Osteocyte (in vitro differentiated cells): ENCODE measurements around the gene GNPTAB. TPM values are rescaled to one million over a fixed set of nuclear protein-coding genes. Genes with fewer than 3 reads are reported as not detected.
A peak's percentile ranks its signal among the peaks of the same experiment; 100 is the strongest.
"Not testable (repeated sequence)": the region's sequence is repeated elsewhere in the genome, so short reads cannot be mapped to it uniquely, and the experiment has no call there.

Experiments
- DNase-seq: peaks from one replicate; pipeline ENCODE4 v3.0.0; 2021; ENCODE audit warnings: mixed read lengths; ENCODE audit not compliant: unreplicated experiment; ENCODE audit errors: extremely low spot score
- H3K27ac Mint-ChIP-seq: one replicate; pipeline ENCODE4 v1.8.0; 2021; ENCODE audit warnings: mild to moderate bottlenecking, mixed read lengths; ENCODE audit not compliant: unreplicated experiment
- H3K27me3 Mint-ChIP-seq: one replicate; pipeline ENCODE4 v1.8.0; 2021; ENCODE audit warnings: mixed read lengths; ENCODE audit not compliant: unreplicated experiment
- H3K36me3 Mint-ChIP-seq: one replicate; pipeline ENCODE4 v1.8.0; 2021; ENCODE audit warnings: mixed read lengths; ENCODE audit not compliant: unreplicated experiment
- H3K4me1 Mint-ChIP-seq: one replicate; pipeline ENCODE4 v1.8.0; 2021; ENCODE audit warnings: mixed read lengths; ENCODE audit not compliant: unreplicated experiment
- H3K4me3 Mint-ChIP-seq: one replicate; pipeline ENCODE4 v1.8.0; 2021; ENCODE audit warnings: mild to moderate bottlenecking, moderate library complexity, mixed read lengths; ENCODE audit not compliant: unreplicated experiment
- H3K9me3 Mint-ChIP-seq: one replicate; pipeline ENCODE4 v1.8.0; 2021; ENCODE audit warnings: mixed read lengths; ENCODE audit not compliant: unreplicated experiment
- total RNA-seq: library from RNA; stranded (reverse); gene quantifications from 2 replicates; pipeline ENCODE4 v1.2.1, GENCODE V29; 2021
- TF ChIP-seq, protein P1 (sequence below): fragments of 200-600 bp; sonication (generic); IDR thresholded peaks from 2 replicates; pipeline ENCODE4 v1.5.0; 2021; ENCODE audit warnings: antibody characterized with exemption, mild to moderate bottlenecking, moderate library complexity

The GNPTAB gene
- total RNA-seq, 1 donor from 2014 or later = 25.8 TPM

DNA sequence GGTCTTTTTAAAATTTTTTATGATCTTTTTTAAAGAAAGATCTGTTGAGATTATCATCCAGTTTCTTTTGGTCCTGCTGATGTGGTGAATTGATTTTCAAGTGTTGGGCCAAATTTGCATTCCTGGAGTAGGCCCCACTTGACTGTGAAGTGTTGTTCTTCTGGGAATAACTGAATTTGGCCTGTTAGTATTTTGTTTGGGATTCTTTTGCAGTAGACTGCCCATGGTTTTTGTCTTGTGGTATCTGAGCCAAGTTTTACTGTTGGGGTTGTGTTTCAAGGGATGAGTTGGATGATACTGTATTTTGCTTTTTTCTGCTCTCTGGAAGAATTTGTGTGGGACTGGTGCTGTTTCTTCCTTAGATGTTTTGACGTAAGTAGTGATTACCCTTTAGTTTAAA is 87.5 kb downstream of the GNPTAB start:
- peaks cover 4% of the 10 kb centered on the region for H3K4me1 Mint-ChIP-seq
- H3K27ac Mint-ChIP-seq = peak overlapping the region; percentile 24
- peaks cover 37% of the 10 kb centered on the region for H3K36me3 Mint-ChIP-seq
- DNase-seq = no peak
- TF ChIP-seq, protein P1, sequence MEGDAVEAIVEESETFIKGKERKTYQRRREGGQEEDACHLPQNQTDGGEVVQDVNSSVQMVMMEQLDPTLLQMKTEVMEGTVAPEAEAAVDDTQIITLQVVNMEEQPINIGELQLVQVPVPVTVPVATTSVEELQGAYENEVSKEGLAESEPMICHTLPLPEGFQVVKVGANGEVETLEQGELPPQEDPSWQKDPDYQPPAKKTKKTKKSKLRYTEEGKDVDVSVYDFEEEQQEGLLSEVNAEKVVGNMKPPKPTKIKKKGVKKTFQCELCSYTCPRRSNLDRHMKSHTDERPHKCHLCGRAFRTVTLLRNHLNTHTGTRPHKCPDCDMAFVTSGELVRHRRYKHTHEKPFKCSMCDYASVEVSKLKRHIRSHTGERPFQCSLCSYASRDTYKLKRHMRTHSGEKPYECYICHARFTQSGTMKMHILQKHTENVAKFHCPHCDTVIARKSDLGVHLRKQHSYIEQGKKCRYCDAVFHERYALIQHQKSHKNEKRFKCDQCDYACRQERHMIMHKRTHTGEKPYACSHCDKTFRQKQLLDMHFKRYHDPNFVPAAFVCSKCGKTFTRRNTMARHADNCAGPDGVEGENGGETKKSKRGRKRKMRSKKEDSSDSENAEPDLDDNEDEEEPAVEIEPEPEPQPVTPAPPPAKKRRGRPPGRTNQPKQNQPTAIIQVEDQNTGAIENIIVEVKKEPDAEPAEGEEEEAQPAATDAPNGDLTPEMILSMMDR = no peak
- no peaks in the 10 kb centered on the region for H3K27me3 Mint-ChIP-seq
- H3K9me3 Mint-ChIP-seq = no peaks in the 10 kb centered on the region
- H3K4me3 Mint-ChIP-seq = no peak overlapping the region

DNA sequence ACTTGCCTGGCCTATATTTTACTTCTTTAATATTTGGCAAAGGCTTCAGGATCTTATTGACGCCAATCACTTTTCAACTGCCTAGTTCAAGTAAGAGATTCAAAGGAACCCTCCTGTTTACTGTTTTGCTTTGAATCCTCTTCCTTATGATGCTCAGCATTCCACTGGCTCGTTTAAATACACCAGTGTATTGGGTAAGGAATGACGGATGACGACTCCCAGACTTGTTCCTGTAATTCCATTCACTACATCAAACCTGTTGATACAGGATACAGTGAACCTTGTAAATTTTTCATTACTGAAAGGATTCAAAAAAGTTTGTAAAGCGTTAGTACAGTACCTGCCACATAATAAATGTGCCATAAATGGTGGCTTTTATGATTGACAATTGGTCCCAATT is 89.8 kb downstream of the GNPTAB start:
- H3K4me3 Mint-ChIP-seq = no peak overlapping the region
- H3K9me3 Mint-ChIP-seq = no peaks in the 10 kb centered on the region
- peaks cover 4% of the 10 kb centered on the region for H3K4me1 Mint-ChIP-seq
- H3K27ac Mint-ChIP-seq = no peak overlapping the region
- no peaks in the 10 kb centered on the region for H3K27me3 Mint-ChIP-seq
- no peak for DNase-seq
- peaks cover 35% of the 10 kb centered on the region for H3K36me3 Mint-ChIP-seq
- TF ChIP-seq, protein P1 = no peak

DNA sequence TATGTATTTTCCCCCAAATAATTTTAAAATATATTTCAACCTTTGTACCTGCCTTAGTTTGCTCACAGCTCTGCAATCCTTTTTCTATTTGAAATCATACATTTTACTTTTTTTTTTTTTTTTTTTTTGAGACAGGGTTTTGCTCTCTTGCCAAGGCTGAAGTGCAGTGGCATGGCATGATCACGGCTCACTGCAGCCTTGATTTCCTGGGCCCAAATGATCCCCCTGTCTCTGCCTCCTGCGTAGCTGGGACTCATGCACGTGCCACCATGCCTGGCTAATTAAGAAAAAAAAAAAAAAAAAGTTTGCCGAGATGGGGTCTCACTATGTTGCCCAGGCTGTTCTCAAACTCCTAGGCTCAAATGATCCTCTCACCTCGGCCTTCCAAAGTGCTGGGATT is 90.2 kb downstream of the GNPTAB start:
- Mint-ChIP-seq H3K4me1 (peaks cover 4% of the 10 kb centered on the region), H3K9me3 (no peaks in the 10 kb centered on the region), H3K4me3 (no peak overlapping the region), H3K27ac (no peak overlapping the region), H3K36me3 (peaks cover 34% of the 10 kb centered on the region), H3K27me3 (no peaks in the 10 kb centered on the region)
- no peak for DNase-seq
- TF ChIP-seq, protein P1 = no peak

DNA sequence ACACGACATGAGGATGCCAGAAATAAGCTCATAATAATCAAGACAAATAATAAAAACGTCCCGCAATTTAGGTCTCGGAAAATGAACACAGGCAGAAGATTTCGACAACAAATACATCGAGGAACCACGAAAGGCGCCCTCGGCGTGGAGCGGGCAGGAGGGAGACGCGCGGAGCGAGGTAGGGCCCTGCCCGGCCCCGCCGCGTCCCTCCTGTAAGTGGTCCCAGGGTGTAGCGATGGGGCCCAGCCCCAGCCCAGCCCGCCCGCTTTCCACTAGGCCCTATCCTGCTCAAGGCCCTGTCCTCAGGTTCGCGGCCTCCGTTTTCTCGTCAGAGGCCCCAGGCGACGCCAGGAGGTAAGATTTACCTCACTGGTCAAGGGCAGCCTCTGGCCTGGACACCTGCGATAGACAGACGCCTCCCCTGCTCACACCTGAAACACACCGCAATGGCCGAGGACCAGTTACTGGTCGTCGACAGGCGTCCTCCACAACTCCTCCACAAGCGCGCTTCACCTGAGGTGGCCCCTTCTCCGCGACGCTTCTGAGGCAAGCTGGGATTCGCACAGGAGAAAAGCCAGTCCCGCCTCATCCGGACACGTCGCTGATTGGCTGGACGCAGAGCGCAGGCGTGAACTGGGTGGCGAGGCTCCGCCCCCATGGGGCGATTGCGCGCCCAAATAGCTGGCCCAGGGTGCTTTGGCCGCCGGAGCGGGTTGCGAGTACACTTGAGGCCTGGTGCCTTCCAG is 91.7 kb downstream of the GNPTAB start, which contains the start of gene SYCP3:
Gene SYCP3 (minus strand): TSS at position 543 of the 746 bp plus-strand sequence. CDS start 1,527 bp downstream, outside the sequence.
- H3K27ac Mint-ChIP-seq = no peak within 1 kb of the TSS
- no peak within 1 kb of the TSS for H3K4me3 Mint-ChIP-seq
- H3K9me3 Mint-ChIP-seq = no peaks in the 10 kb centered on the region
- TF ChIP-seq, protein P1 = no peak
- H3K36me3 Mint-ChIP-seq = peaks cover 30% of the 10 kb centered on the region
- no peak for DNase-seq
- H3K27me3 Mint-ChIP-seq = no peaks in the 10 kb centered on the region
- peaks cover 4% of the 10 kb centered on the region for H3K4me1 Mint-ChIP-seq

DNA sequence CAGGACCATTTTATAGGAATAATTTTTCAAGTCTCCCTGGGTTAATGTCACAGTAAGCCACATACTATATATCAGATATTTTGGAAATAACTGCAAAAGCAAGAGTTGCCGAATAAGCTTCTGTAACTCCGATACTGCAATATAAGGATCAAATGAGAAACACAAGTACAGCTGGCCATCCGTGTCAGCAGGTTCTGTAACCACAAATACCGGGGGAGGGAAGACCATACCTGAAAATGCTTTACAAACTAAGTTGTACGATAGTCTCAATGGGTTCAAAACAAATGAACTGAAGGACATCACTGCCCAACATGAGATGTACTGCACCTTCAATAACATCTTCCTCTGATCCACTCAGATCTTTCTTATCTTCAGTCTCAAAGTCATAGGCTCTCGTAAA is 93.3 kb downstream of the GNPTAB start:
- H3K9me3 Mint-ChIP-seq = no peaks in the 10 kb centered on the region
- no peak overlapping the region for H3K4me3 Mint-ChIP-seq
- no peak overlapping the region for H3K27ac Mint-ChIP-seq
- TF ChIP-seq, protein P1 = no peak
- H3K4me1 Mint-ChIP-seq = no peaks in the 10 kb centered on the region
- no peaks in the 10 kb centered on the region for H3K27me3 Mint-ChIP-seq
- no peak for DNase-seq
- H3K36me3 Mint-ChIP-seq = peaks cover 22% of the 10 kb centered on the region

DNA sequence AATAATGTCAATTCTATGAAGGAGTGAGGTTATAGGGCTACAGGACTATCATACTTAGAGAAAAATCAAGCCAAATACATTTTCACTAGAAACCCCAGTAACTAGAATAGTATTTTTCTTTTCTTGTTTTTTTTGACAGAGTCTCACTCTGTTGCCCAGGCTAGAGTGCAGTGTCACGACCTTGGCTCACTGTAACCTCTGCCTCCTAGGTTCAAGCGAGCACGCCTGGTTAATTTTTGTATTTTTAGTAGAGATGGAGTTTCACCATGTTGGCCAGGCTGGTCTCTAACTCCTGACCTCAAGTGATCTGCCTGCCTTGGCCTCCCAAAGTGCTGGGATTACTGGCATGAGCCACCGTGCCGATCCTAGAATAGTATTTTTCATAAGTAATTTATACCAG is 96.3 kb downstream of the GNPTAB start:
- not testable (repeated sequence) for H3K4me3 Mint-ChIP-seq, H3K27me3 Mint-ChIP-seq, H3K4me1 Mint-ChIP-seq, H3K27ac Mint-ChIP-seq, DNase-seq, H3K9me3 Mint-ChIP-seq
- peaks cover 13% of the 10 kb centered on the region for H3K36me3 Mint-ChIP-seq
